SK-N-MC (cell line): ENCODE measurements around the gene ELAVL1.
"Not testable (repeated sequence)": the region's sequence is repeated elsewhere in the genome, so short reads cannot be mapped to it uniquely, and the experiment has no call there.

Experiments used
- DNase-seq: peaks from one replicate; pipeline ENCODE4 v3.0.0-alpha.2; 2011; ENCODE audit warnings: low read depth, low spot score
- H3K27ac ChIP-seq: fragments of 200-600 bp; sonication (generic); 2 replicates; pipeline ENCODE4 v1.5.1; 2016; ENCODE audit warnings: mixed run types
- H3K36me3 ChIP-seq: fragments of 200-600 bp; sonication (generic); 2 replicates; pipeline ENCODE4 v1.6.1; 2017; ENCODE audit warnings: antibody characterized with exemption, low read length, mixed read lengths; ENCODE audit not compliant: insufficient read depth
- H3K4me3 ChIP-seq: fragments of 200-600 bp; sonication (generic); 2 replicates; pipeline ENCODE4 v1.5.1; 2016
- H3K9ac ChIP-seq: fragments of 200-600 bp; sonication (generic); 2 replicates; pipeline ENCODE4 v1.8.0; 2017; ENCODE audit warnings: mixed run types, mixed read lengths; ENCODE audit not compliant: insufficient read length
- H3K9me3 ChIP-seq: fragments of 200-600 bp; sonication (generic); 2 replicates; pipeline ENCODE4 v1.6.1; 2017; ENCODE audit warnings: low read depth, mild to moderate bottlenecking, antibody characterized with exemption, low read length, moderate library complexity, mixed read lengths
- EZH2 ChIP-seq: fragments of 200-600 bp; sonication (generic); IDR thresholded peaks from one replicate; pipeline ENCODE4 v1.6.1; 2017; ENCODE audit warnings: antibody characterized with exemption
- FOXP2 ChIP-seq: optimal IDR thresholded peaks from 2 replicates; pipeline ENCODE3; 2011; ENCODE audit warnings: mild to moderate bottlenecking, moderate library complexity; ENCODE audit not compliant: insufficient read depth; ENCODE audit errors: extremely low read length, control extremely low read depth
- POLR2AphosphoS5 ChIP-seq: IDR thresholded peaks from 2 replicates; pipeline ENCODE4 v1.6.1; 2012; ENCODE audit warnings: mild to moderate bottlenecking, low read depth, low read length, borderline replicate concordance

ELAVL1 gene

GRCh38 chr19:8042900-8043299 lies 37.5 kb upstream of the ELAVL1 start:
- TF ChIP-seq FOXP2 (no peak), POLR2AphosphoS5 (no peak), EZH2 (no peak)
- H3K36me3 ChIP-seq: no peaks in the 10 kb centered on the region
- DNase-seq: no peak

GRCh38 chr19:8041531-8041931 lies 36.1 kb upstream of the ELAVL1 start:
- Histone ChIP-seq H3K27ac (no peak overlapping the region), H3K36me3 (no peaks in the 10 kb centered on the region), H3K4me3 (no peak overlapping the region), H3K9me3 (no peaks in the 10 kb centered on the region), H3K9ac (no peak overlapping the region)
- no peak for DNase-seq
- TF ChIP-seq EZH2: no peak
- no peak for TF ChIP-seq FOXP2
- TF ChIP-seq POLR2AphosphoS5: no peak

More at GRCh38 chr19:8042900-8043299, 37.5 kb upstream of the ELAVL1 start:
- no peak overlapping the region for H3K27ac ChIP-seq
- H3K4me3 ChIP-seq: no peak overlapping the region
- H3K9me3 ChIP-seq: no peaks in the 10 kb centered on the region
- no peak overlapping the region for H3K9ac ChIP-seq

DNA sequence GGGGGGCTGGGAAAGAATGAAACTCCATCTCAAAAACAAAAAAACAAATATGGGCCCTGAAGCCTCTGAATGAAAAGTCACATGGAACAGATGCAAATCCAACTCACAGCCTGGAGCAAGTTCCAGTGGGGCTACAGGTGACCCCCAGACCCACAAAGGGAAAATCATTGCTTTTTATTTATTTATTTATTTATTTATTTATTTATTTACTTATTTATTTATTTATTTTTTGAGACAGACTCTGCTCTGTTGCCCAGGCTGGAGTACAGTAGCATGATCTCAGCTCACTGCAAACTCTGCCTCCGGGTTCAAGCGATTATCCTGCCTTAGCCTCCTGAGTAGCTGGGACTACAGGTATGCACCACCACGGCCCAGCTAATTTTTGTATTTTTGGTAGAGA lies 33.8 kb upstream of the ELAVL1 start:
- no peak for DNase-seq
- no peaks in the 10 kb centered on the region for H3K36me3 ChIP-seq
- TF ChIP-seq FOXP2: no peak
- TF ChIP-seq POLR2AphosphoS5: no peak
- no peak for TF ChIP-seq EZH2
- H3K4me3 ChIP-seq: no peak overlapping the region
- no peak overlapping the region for H3K27ac ChIP-seq
- no peak overlapping the region for H3K9ac ChIP-seq
- H3K9me3 ChIP-seq: no peaks in the 10 kb centered on the region

DNA sequence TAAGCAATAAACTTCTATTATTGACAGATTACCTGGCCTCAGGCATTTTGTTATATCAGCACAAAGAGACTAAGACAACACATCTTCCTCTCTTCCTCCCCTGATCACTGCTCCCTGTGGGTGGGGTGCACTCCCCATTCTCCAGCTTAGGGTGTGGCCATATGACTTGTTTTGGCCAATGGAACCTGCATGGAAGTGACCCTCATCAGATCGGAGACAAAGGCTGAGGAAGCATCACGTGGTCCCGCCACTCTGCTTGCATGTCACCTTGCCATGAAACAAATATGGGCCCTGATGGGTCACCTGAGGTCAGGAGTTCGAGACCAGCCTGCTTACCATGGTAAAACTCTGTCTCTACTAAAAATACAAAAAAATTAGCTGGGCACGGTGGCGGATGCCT lies 33.4 kb upstream of the ELAVL1 start:
- H3K36me3 ChIP-seq: no peaks in the 10 kb centered on the region
- no peak overlapping the region for H3K27ac ChIP-seq
- no peak overlapping the region for H3K4me3 ChIP-seq
- TF ChIP-seq POLR2AphosphoS5 (no peak), FOXP2 (no peak), EZH2 (no peak)
- H3K9ac ChIP-seq: no peak overlapping the region
- DNase-seq: no peak
- no peaks in the 10 kb centered on the region for H3K9me3 ChIP-seq

DNA sequence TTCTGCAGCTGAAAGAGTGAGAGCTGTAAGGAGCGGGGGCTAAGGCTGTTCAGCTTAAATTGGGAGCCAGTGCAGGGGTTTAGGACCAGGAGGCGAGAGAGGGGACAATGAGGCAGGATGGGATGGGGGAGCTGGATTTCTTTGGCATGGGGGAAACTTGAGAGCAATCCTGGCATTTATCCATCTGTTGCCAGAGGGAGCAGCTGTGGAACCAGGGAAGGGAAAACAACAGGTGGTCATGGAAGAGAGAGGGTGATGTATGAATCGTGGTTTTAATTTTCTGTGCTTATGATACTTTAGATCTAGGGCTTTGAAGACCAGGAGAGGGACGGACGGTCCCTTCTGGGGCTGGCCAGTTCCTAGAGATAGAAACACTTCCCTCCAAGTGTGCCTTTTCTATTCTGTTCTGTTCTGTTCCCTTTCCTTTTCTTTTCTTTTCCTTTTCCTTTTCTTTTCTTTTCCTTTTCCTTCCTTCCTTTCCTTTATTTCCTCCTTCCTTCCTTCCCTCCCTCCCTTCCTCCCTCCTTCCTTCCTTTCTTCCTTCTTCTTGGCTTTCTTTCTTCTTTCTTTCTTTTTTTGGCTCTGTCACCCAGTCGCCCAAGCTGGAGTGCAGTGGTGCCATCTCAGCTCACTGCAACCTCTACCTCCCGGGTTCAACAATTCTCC lies 31.1 kb upstream of the ELAVL1 start:
- H3K9me3 ChIP-seq: no peaks in the 10 kb centered on the region
- TF ChIP-seq FOXP2 (no peak), POLR2AphosphoS5 (no peak), EZH2 (no peak)
- H3K9ac ChIP-seq: no peak overlapping the region
- H3K27ac ChIP-seq: no peak overlapping the region
- no peaks in the 10 kb centered on the region for H3K36me3 ChIP-seq
- H3K4me3 ChIP-seq: no peak overlapping the region
- DNase-seq: no peak

- no peak overlapping the region for H3K27ac ChIP-seq
- H3K4me3 ChIP-seq: no peak overlapping the region
- no peak for DNase-seq
- no peaks in the 10 kb centered on the region for H3K36me3 ChIP-seq
- no peaks in the 10 kb centered on the region for H3K9me3 ChIP-seq
- TF ChIP-seq POLR2AphosphoS5: no peak
- no peak for TF ChIP-seq FOXP2
- TF ChIP-seq EZH2: no peak
- no peak overlapping the region for H3K9ac ChIP-seq
Observed at GRCh38 chr19:8034178-8034525, 28.7 kb upstream of the ELAVL1 start.

- H3K9ac ChIP-seq, H3K36me3 ChIP-seq, DNase-seq, H3K9me3 ChIP-seq, H3K4me3 ChIP-seq: not testable (repeated sequence)
- peak overlapping the region; percentile 60; the same call in 1 of the 2 replicates for H3K27ac ChIP-seq
Observed at GRCh38 chr19:8033287-8034177, 28.1 kb upstream of the ELAVL1 start.

- DNase-seq: no peak
- Histone ChIP-seq H3K27ac (no peak overlapping the region), H3K9me3 (no peaks in the 10 kb centered on the region), H3K9ac (no peak overlapping the region), H3K36me3 (no peaks in the 10 kb centered on the region), H3K4me3 (no peak overlapping the region)
- TF ChIP-seq FOXP2 (no peak), POLR2AphosphoS5 (no peak), EZH2 (no peak)
Observed at GRCh38 chr19:8030960-8031359, 25.5 kb upstream of the ELAVL1 start.
